Body of pancreas (tissue), 4 donors: ENCODE data around the gene PRKCB. TPM values are rescaled to one million over a fixed set of nuclear protein-coding genes. Genes with fewer than 3 reads are reported as not detected.

Experiments used
- ATAC-seq: fragments of 150-250 bp; one replicate; pipeline ENCODE4 v1.9.1; 2016
- DNase-seq, 4 donors: peaks; one replicate each; pipeline ENCODE4 v3.0.0-alpha.2; 2019
- H3K27ac ChIP-seq, 4 donors: fragments of 200-600 bp; sonication (generic); 1 replicate in 3 of 4; 2 replicates in 1 of 4; pipeline versions ENCODE4 v1.5.1 to v1.6.1; 2016 to 2019; ENCODE audit warnings: mild to moderate bottlenecking in 1 of 4, mixed read lengths in 1 of 4, moderate library complexity in 1 of 4
- H3K27me3 ChIP-seq, 2 donors: fragments of 200-600 bp; sonication (generic); one replicate each; pipeline ENCODE4 v1.6.0; 2016; ENCODE audit warnings: mild to moderate bottlenecking in 1 of 2
- H3K36me3 ChIP-seq, 2 donors: fragments of 200-600 bp; sonication (generic); replicated peaks in 1 of 2; 2 replicates each; pipeline ENCODE4 v1.5.1; 2016; ENCODE audit warnings: low read depth in 2 of 2; ENCODE audit not compliant: insufficient read depth in 1 of 2
- H3K4me1 ChIP-seq: fragments of 200-600 bp; sonication (generic); one replicate; pipeline ENCODE4 v1.6.0; 2016
- H3K4me3 ChIP-seq, 2 donors: fragments of 200-600 bp; sonication (generic); 1 replicate in 1 of 2; 2 replicates in 1 of 2; pipeline ENCODE4 v1.5.1; 2016 to 2019
- H3K9me3 ChIP-seq, 3 donors: fragments of 200-600 bp; sonication (generic); 1 replicate in 2 of 3; 2 replicates in 1 of 3; pipeline ENCODE4 v1.5.1; 2016
- CTCF ChIP-seq, 7 experiments: fragments of 450-650 bp in 4 of 7; fragments of 200-600 bp in 3 of 7; sonication (generic) in 3 of 7; IDR thresholded peaks; one replicate each; pipeline ENCODE4 v1.5.1; 2016 to 2019; ENCODE audit warnings: antibody characterized with exemption in 7 of 7
- POLR2A ChIP-seq, 3 donors: fragments of 450-650 bp; IDR thresholded peaks; one replicate each; pipeline ENCODE4 v1.6.1; 2016; ENCODE audit warnings: antibody characterized with exemption in 3 of 3, mild to moderate bottlenecking in 2 of 3
- WGBS, 2 donors: methylation state at CpG; one replicate each; pipeline ENCODE4 v1.1.5; 2017; 5-methylcytosine and 5-hydroxymethylcytosine counted together
- intact Hi-C: fragments of 100-400 bp; cut with DNase I; formaldehyde crosslinking; loops from one replicate; pipeline ENCODE4 v1.15.1; 2023
- total RNA-seq, 2 donors: library from RNA; depleted of rRNA; stranded (reverse); fragments of >200 nt; gene quantifications; one replicate each; pipeline ENCODE4 v1.1.0, GENCODE V29; 2016

Gene PRKCB
- total RNA-seq, 2 donors from 2014 or later, result 0.33 to 10.6 TPM

GRCh38 chr16:24217461-24217860 is 381.7 kb downstream of the PRKCB start:
- Histone ChIP-seq H3K4me3 (no peak overlapping the region), H3K27ac (no peak overlapping the region), H3K27me3 (no peaks in the 10 kb centered on the region), H3K36me3 (no peaks in the 10 kb centered on the region), H3K4me1 (no peaks in the 10 kb centered on the region), H3K9me3 (no peaks in the 10 kb centered on the region)
- no peak for TF ChIP-seq CTCF (IDR thresholded peaks at IDR 0.05)
- no peak for TF ChIP-seq POLR2A (IDR thresholded peaks at IDR 0.05)
- DNase-seq, result no peak
- 37 to 42% methylated on average over 3 of the region's 3 CpGs for WGBS, 2 donors
- intact Hi-C loops, result no loop called here
- ATAC-seq, result no peak

GRCh38 chr16:24218299-24218698 is 382.5 kb downstream of the PRKCB start:
- 71 to 87% methylated on average over 4 of the region's 4 CpGs for WGBS, 2 donors
- Histone ChIP-seq H3K36me3 (no peaks in the 10 kb centered on the region), H3K27ac (no peak overlapping the region), H3K9me3 (no peaks in the 10 kb centered on the region), H3K4me1 (no peaks in the 10 kb centered on the region), H3K27me3 (no peaks in the 10 kb centered on the region), H3K4me3 (no peak overlapping the region)
- intact Hi-C loops, result no loop called here
- DNase-seq (no peak), ATAC-seq (no peak)
- TF ChIP-seq CTCF (IDR thresholded peaks at IDR 0.05) (no peak), POLR2A (IDR thresholded peaks at IDR 0.05) (no peak)

- Histone ChIP-seq H3K27me3 (no peaks in the 10 kb centered on the region), H3K27ac (no peak overlapping the region), H3K36me3 (no peaks in the 10 kb centered on the region), H3K4me1 (no peaks in the 10 kb centered on the region), H3K9me3 (no peaks in the 10 kb centered on the region), H3K4me3 (no peak overlapping the region)
- 70 to 81% methylated on average over 2 of the region's 2 CpGs for WGBS, 2 donors
- TF ChIP-seq POLR2A (IDR thresholded peaks at IDR 0.05) (no peak), CTCF (IDR thresholded peaks at IDR 0.05) (no peak)
- intact Hi-C loops, result no loop called here
- ATAC-seq, result no peak
- DNase-seq, result no peak
Observed at GRCh38 chr16:24221219-24221618, 385.4 kb downstream of the PRKCB start.

DNA sequence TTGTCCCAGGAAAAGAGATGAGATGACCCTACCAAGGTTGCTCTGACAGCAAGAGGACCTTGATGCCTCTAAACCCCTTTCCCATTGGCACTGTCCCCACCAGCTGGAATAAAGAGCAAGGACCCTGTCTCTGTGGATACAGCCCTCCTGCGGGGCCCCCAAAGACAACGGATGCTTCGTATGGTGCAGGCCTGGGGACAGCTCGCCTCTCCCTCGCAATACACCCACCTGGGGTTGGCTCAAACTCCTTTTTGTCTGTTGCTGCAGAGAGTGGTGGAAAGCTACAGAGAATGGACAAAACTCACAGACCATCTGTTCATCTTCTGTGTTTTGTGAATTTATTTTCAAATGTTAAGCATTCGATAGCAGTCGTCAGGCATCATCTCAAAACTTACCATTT is 392.7 kb downstream of the PRKCB start:
- WGBS, 2 donors, result 70 to 72% methylated on average over 7 of the region's 7 CpGs
- no peak for ATAC-seq
- no peak for TF ChIP-seq CTCF (IDR thresholded peaks at IDR 0.05)
- no peak for TF ChIP-seq POLR2A (IDR thresholded peaks at IDR 0.05)

GRCh38 chr16:24232936-24233335 is 397.2 kb downstream of the PRKCB start:
- intact Hi-C loops, result no loop called here
- WGBS, 2 donors, result 56 to 65% methylated on average over 2 of the region's 2 CpGs
- DNase-seq, result no peak
- H3K9me3 ChIP-seq, result peaks cover 0 to 5% (median 0%) of the 10 kb centered on the region in 3 donors
- no peaks in the 10 kb centered on the region for H3K27me3 ChIP-seq
- H3K4me1 ChIP-seq, result no peaks in the 10 kb centered on the region
- no peak overlapping the region for H3K27ac ChIP-seq
- no peak for ATAC-seq
- no peak overlapping the region for H3K4me3 ChIP-seq
- TF ChIP-seq CTCF (IDR thresholded peaks at IDR 0.05) (no peak), POLR2A (IDR thresholded peaks at IDR 0.05) (no peak)
- H3K36me3 ChIP-seq, result no peaks in the 10 kb centered on the region

More for the DNA sequence above, 392.7 kb downstream of the PRKCB start:
- Histone ChIP-seq H3K27ac (no peak overlapping the region), H3K4me1 (no peaks in the 10 kb centered on the region), H3K9me3 (no peaks in the 10 kb centered on the region), H3K27me3 (no peaks in the 10 kb centered on the region), H3K4me3 (no peak overlapping the region), H3K36me3 (no peaks in the 10 kb centered on the region)
- intact Hi-C loops, result no loop called here
- DNase-seq, result no peak
